ENCODE measurements around the gene SLC17A5. TPM values are rescaled to one million over a fixed set of nuclear protein-coding genes. Genes with fewer than 3 reads are reported as not detected.

Gene SLC17A5
- total RNA-seq, 1 experiment from 2014 or later = 6.1 TPM

DNA sequence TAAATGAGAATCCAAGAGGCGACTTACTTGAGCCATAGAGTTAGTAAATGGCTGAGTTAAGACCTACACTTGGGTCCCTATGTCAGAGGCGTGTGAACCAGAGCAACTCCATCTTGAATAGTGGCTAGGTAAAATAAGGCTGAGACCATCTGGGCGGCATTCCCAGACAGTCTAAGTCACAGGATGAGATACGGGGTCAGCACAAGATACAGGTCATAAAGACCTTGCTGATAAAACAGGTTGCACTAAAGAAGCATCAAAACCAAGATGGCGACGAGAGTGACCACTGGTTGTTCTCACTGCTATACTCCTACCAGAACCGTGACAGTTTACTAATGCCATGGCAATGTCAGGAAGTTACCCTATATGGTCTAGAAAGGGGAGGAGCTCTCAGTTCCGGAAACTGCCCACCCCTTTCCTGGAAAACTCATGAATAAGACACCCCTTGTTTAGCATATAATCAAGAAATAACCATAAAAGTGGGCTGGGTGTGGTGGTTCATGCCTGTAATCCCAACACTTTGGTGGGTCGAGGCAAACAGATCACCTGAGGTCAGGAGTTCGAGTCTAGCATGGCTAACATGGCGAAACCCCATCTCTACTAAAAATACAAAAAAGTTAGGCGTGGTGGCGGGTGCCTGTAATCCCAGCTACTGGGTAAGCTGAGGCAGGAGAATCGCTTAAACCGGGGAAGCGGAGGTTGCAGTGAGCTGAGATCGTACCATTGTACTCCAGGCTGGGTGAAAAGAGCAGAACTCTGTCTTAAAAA is 89.0 kb downstream of the SLC17A5 start:
- DNase-seq (ENCODE audit: unreplicated experiment) = no peak
- Mint-ChIP-seq H3K9me3 (ENCODE audit: unreplicated experiment) (no peaks in the 10 kb centered on the region), H3K36me3 (ENCODE audit: insufficient read depth, unreplicated experiment) (no peaks in the 10 kb centered on the region), H3K27me3 (ENCODE audit: insufficient read depth, unreplicated experiment) (no peaks in the 10 kb centered on the region), H3K4me3 (ENCODE audit: unreplicated experiment) (no peak overlapping the region), H3K4me1 (ENCODE audit: insufficient read depth, unreplicated experiment) (peaks cover 10% of the 10 kb centered on the region), H3K27ac (ENCODE audit: low read depth, unreplicated experiment) (no peak overlapping the region)
- ChIA-PET POLR2A (interaction anchor here (2.1 to 7.1 kb wide), 2 partner anchors 7 to 15 kb away, joined by 6 to 55 read pairs; no protein-coding TSS in a partner anchor), CTCF (no interaction called here)
- BruUV-seq (replicated peaks) = no TSS peak
- no peak for TF ChIP-seq CTCF (IDR thresholded peaks at IDR 0.05; ENCODE audit: unreplicated experiment)
- intact Hi-C loops (cut with micrococcal nuclease) = loop anchor here (5.0 kb wide), 1 partner anchor 42 kb away; the partner anchor contains the start of gene EEF1A1

GRCh38 chr6:73562558-73562957 is 91.2 kb downstream of the SLC17A5 start:
- H3K27ac Mint-ChIP-seq (ENCODE audit: low read depth, unreplicated experiment) = no peak overlapping the region
- ChIA-PET CTCF (no interaction called here), POLR2A (no interaction called here)
- no peak overlapping the region for H3K4me3 Mint-ChIP-seq (ENCODE audit: unreplicated experiment)
- peaks cover 10% of the 10 kb centered on the region for H3K4me1 Mint-ChIP-seq (ENCODE audit: insufficient read depth, unreplicated experiment)
- no peaks in the 10 kb centered on the region for H3K36me3 Mint-ChIP-seq (ENCODE audit: insufficient read depth, unreplicated experiment)
- TF ChIP-seq CTCF (IDR thresholded peaks at IDR 0.05; ENCODE audit: unreplicated experiment) = no peak
- intact Hi-C loops (cut with micrococcal nuclease) = no loop called here
- no peak for DNase-seq (ENCODE audit: unreplicated experiment)
- no TSS peak for BruUV-seq (replicated peaks)
- no peaks in the 10 kb centered on the region for H3K9me3 Mint-ChIP-seq (ENCODE audit: unreplicated experiment)
- no peaks in the 10 kb centered on the region for H3K27me3 Mint-ChIP-seq (ENCODE audit: insufficient read depth, unreplicated experiment)

- CTCF ChIA-PET = no interaction called here
- H3K27ac Mint-ChIP-seq (ENCODE audit: low read depth, unreplicated experiment) = no peak overlapping the region
- no peaks in the 10 kb centered on the region for H3K36me3 Mint-ChIP-seq (ENCODE audit: insufficient read depth, unreplicated experiment)
Measured at GRCh38 chr6:73560853-73561407, 92.9 kb downstream of the SLC17A5 start.

More at GRCh38 chr6:73560853-73561407, 92.9 kb downstream of the SLC17A5 start:
- no peak for TF ChIP-seq CTCF (IDR thresholded peaks at IDR 0.05; ENCODE audit: unreplicated experiment)
- no peaks in the 10 kb centered on the region for H3K27me3 Mint-ChIP-seq (ENCODE audit: insufficient read depth, unreplicated experiment)
- intact Hi-C loops (cut with micrococcal nuclease) = no loop called here
- BruUV-seq (replicated peaks) = no TSS peak
- H3K9me3 Mint-ChIP-seq (ENCODE audit: unreplicated experiment) = no peaks in the 10 kb centered on the region
- POLR2A ChIA-PET = interaction anchor here (0.7 to 1.1 kb wide), 3 partner anchors 12 to 37 kb away, joined by 3 to 4 read pairs (median 3); no protein-coding TSS in a partner anchor
- H3K4me1 Mint-ChIP-seq (ENCODE audit: insufficient read depth, unreplicated experiment) = no peaks in the 10 kb centered on the region
- no peak for DNase-seq (ENCODE audit: unreplicated experiment)
- no peak overlapping the region for H3K4me3 Mint-ChIP-seq (ENCODE audit: unreplicated experiment)
